GM18499 (cell line): ENCODE data around the gene MCRIP2.

Experiments
- ATAC-seq: cut with Tn5 transposase; IDR thresholded peaks from one replicate; pipeline ENCODE4 v1.9.1; 2021; ENCODE audit warnings: moderate number of reproducible peaks; ENCODE audit not compliant: insufficient read depth, unreplicated experiment

MCRIP2 gene

GRCh38 chr16:616733-617586 is 24.7 kb upstream of the MCRIP2 start:
- no peak for ATAC-seq

GRCh38 chr16:617855-618254 is 23.8 kb upstream of the MCRIP2 start:
- ATAC-seq, result no peak

- no peak for ATAC-seq
These were observed 22.0 kb upstream of the MCRIP2 start for GRCh38 chr16:619476-620100.

GRCh38 chr16:620700-621525 is 20.7 kb upstream of the MCRIP2 start:
- ATAC-seq, result no peak

GRCh38 chr16:621526-622105 is 20.0 kb upstream of the MCRIP2 start:
- no peak for ATAC-seq

- ATAC-seq, result no peak
These were observed 18.7 kb upstream of the MCRIP2 start for GRCh38 chr16:622920-623280.

- ATAC-seq, result no peak
These were observed 17.0 kb upstream of the MCRIP2 start for GRCh38 chr16:624526-625070.

- ATAC-seq, result no peak
These were observed 16.3 kb upstream of the MCRIP2 start for GRCh38 chr16:625117-625976.

- no peak for ATAC-seq
These were observed 15.5 kb upstream of the MCRIP2 start for GRCh38 chr16:625977-626765.

- no peak for ATAC-seq
These were observed 14.7 kb upstream of the MCRIP2 start for GRCh38 chr16:626787-627453.

- no peak for ATAC-seq
These were observed 14.0 kb upstream of the MCRIP2 start for GRCh38 chr16:627454-628239.

GRCh38 chr16:628321-629061 is 13.1 kb upstream of the MCRIP2 start:
- ATAC-seq, result no peak

- ATAC-seq, result no peak
These were observed 12.3 kb upstream of the MCRIP2 start for GRCh38 chr16:629185-629832.

- no peak for ATAC-seq
These were observed 11.8 kb upstream of the MCRIP2 start for GRCh38 chr16:629833-630248.

- ATAC-seq, result no peak
These were observed 11.3 kb upstream of the MCRIP2 start for GRCh38 chr16:630249-630814.

GRCh38 chr16:630815-631405 is 10.7 kb upstream of the MCRIP2 start, which contains the start of gene WFIKKN1:
TSS of gene WFIKKN1 (plus strand) at chr16:630985. CDS start at chr16:631254, 269 bp downstream.
- no peak for ATAC-seq
